Measurements from ENCODE around the gene ANKMY1. TPM values are rescaled to one million over a fixed set of nuclear protein-coding genes. Genes with fewer than 3 reads are reported as not detected.

The ANKMY1 gene
- total and polyA plus RNA-seq, 2 experiments from 2014 or later: 2.3 to 8.9 TPM

MicroRNAs encoded within 50 kb of the gene (microRNA counts, 767-probe panel; counts per million panel counts)
- 2,767 counts per million, percentile 5 among the panel's probes with 10 or more counts for microRNA hsa-miR-149-5p

Small RNA genes within 50 kb of the gene (microRNA-seq; reads per million reads assigned to microRNA genes)
- 295 reads per million, percentile 78 among the genes with 10 or more reads in this experiment for gene MIR149

Small RNA genes within 50 kb of the gene (small RNA-seq; reads per million reads assigned to genes)
- gene MIR149 (ENCODE audit: low replicate concordance): 2.1 reads per million, percentile 82 among the genes with 10 or more reads in this experiment

Other genes with a start within 250 kb of the ANKMY1 start
- 46.2 and 56.9 TPM in 2 replicates for gene GPC1, start 122.3 kb downstream of the ANKMY1 start, total RNA-seq (2014; rRNA removed; shearing (Covaris generic))
- 9.0 and 10.8 TPM in 2 replicates for gene GPC1, start 122.3 kb downstream of the ANKMY1 start, polyA plus RNA-seq (2016; fragmentation: Nextera tagmentation; extraction: Ambion mirVana)
- 1.0 and 2.7 TPM in 2 replicates for gene DUSP28, start 2.4 kb upstream of the ANKMY1 start, total RNA-seq (2014; rRNA removed; shearing (Covaris generic))
- 4.3 and 4.8 TPM in 2 replicates for gene DUSP28, start 2.4 kb upstream of the ANKMY1 start, polyA plus RNA-seq (2016; fragmentation: Nextera tagmentation; extraction: Ambion mirVana)
- gene RNPEPL1, start 10.5 kb upstream of the ANKMY1 start, total RNA-seq (2014; rRNA removed; shearing (Covaris generic)): 21.0 and 28.4 TPM in 2 replicates
- gene RNPEPL1, start 10.5 kb upstream of the ANKMY1 start, polyA plus RNA-seq (2016; fragmentation: Nextera tagmentation; extraction: Ambion mirVana): 5.5 and 6.0 TPM in 2 replicates
- 47.0 and 59.8 TPM in 2 replicates for gene CAPN10, start 28.7 kb upstream of the ANKMY1 start, total RNA-seq (2014; rRNA removed; shearing (Covaris generic))
- 30.2 and 31.7 TPM in 2 replicates for gene CAPN10, start 28.7 kb upstream of the ANKMY1 start, polyA plus RNA-seq (2016; fragmentation: Nextera tagmentation; extraction: Ambion mirVana)
- 0.39 TPM in 1 of 2 replicates, not detected in the other for gene GPR35, start 67.5 kb upstream of the ANKMY1 start, total RNA-seq (2014; rRNA removed; shearing (Covaris generic))
- 0.21 TPM in 1 of 2 replicates, not detected in the other for gene GPR35, start 67.5 kb upstream of the ANKMY1 start, polyA plus RNA-seq (2016; fragmentation: Nextera tagmentation; extraction: Ambion mirVana)
- not detected in 2 replicates for gene AQP12B, start 124.9 kb upstream of the ANKMY1 start, total RNA-seq (2014; rRNA removed; shearing (Covaris generic))
- not detected in 2 replicates for gene AQP12B, start 124.9 kb upstream of the ANKMY1 start, polyA plus RNA-seq (2016; fragmentation: Nextera tagmentation; extraction: Ambion mirVana)
- not detected in 2 replicates for gene AQP12A, start 133.9 kb upstream of the ANKMY1 start, total RNA-seq (2014; rRNA removed; shearing (Covaris generic))
- gene AQP12A, start 133.9 kb upstream of the ANKMY1 start, polyA plus RNA-seq (2016; fragmentation: Nextera tagmentation; extraction: Ambion mirVana): not detected in 2 replicates